HG03571 (cell line): ENCODE measurements around the gene FOXI3.

ENCODE experiments used
- ATAC-seq: cut with Tn5 transposase; IDR thresholded peaks from one replicate; pipeline ENCODE4 v1.9.1; 2021; ENCODE audit not compliant: unreplicated experiment

The FOXI3 gene

DNA sequence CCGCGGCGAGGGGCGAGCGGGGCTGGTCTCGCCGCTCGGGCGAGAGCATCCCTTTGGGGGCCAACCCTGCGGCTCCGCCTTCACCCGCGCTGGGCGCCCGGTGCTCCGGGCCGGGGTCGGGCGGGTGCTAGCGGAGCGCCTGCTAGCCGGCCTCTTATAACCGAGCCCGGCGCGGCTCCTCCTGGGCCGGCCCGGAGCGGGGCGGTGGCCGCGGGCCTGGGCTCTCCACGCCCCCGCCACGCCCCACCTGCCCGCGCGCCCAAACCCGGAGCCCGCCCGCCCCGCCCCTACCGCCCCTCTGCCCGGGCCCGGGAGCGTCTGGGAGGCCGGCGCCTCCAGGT, at the start of gene FOXI3:
Gene FOXI3, minus strand, starts transcription at position 129 of the 341 bp plus-strand sequence. CDS start 158 bp downstream, outside the sequence.
- ATAC-seq, result no peak

DNA sequence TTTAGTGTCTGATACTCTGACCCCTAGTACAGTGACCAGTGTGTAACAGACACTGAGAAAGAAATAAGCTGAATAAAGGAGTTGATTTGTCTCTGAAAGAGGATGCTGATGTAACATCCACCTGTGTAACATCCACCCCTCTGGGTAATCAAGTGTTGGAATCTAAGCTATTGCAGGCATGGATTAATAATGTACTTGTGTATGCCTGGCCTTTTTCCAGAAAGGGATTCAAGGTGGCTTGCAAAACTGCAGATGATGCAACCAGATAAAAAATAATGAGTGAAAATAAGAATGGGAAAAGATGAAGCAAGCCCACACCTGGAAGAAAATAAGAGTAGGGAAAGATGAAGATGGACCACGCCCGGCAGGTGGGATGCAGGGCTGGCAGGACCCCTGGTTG, 48.2 kb upstream of the FOXI3 start:
- no peak for ATAC-seq

- no peak for ATAC-seq
Measured at GRCh38 chr2:88499204-88499603, 46.7 kb upstream of the FOXI3 start.

GRCh38 chr2:88493481-88493880, 41.0 kb upstream of the FOXI3 start:
- no peak for ATAC-seq

DNA sequence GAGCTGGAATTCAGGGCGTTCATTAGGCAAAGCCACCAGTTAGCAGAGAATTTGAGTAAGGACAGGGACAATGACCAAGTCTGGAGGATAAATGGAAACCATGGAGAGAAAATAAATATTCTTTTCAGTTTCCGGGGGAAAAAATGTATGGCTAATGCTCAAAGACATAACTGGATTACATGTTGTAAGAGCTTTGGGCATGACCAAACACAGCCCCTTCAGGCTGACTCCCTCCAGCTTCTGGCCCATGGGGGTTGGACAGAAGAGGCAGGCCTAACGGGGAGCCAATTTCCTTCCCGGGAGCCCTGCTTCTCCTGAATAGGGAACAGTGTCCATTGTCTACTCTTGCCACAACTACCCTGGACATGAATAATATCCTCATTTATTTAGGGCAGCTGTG, 39.5 kb upstream of the FOXI3 start:
- no peak for ATAC-seq

GRCh38 chr2:88489181-88489580, 36.7 kb upstream of the FOXI3 start:
- no peak for ATAC-seq

GRCh38 chr2:88483200-88483599, 30.7 kb upstream of the FOXI3 start:
- no peak for ATAC-seq

GRCh38 chr2:88481691-88482336, 29.3 kb upstream of the FOXI3 start:
- ATAC-seq, result no peak

- no peak for ATAC-seq
Measured at GRCh38 chr2:88472811-88473210, 20.3 kb upstream of the FOXI3 start.

GRCh38 chr2:88471083-88471942, 18.8 kb upstream of the FOXI3 start:
- ATAC-seq, result no peak

- ATAC-seq, result no peak
Measured at GRCh38 chr2:88469202-88470114, 17.0 kb upstream of the FOXI3 start.

GRCh38 chr2:88464153-88464552, 11.7 kb upstream of the FOXI3 start:
- no peak for ATAC-seq

DNA sequence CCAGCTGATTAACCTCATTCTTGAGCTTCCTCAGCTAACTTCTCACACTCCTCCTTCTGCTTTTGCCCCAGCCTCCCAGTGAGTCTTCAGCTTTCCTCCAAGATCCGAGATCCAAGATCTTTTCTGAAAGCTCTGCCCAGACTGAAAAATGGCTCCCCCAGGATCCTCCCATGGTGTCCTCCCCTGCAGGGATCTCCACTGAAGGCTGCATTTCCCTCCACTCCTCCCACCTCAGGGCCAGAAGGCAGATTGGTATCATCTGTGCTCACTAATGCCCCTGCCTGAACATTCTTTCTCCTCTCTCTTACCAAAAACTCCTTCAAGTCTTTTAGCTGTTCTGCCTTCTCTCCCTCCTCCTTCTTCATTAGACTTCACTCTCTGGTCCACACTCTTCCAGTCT, 6.1 kb upstream of the FOXI3 start:
- no peak for ATAC-seq

GRCh38 chr2:88452980-88453582, 588 bp upstream of the FOXI3 start:
- no peak for ATAC-seq

DNA sequence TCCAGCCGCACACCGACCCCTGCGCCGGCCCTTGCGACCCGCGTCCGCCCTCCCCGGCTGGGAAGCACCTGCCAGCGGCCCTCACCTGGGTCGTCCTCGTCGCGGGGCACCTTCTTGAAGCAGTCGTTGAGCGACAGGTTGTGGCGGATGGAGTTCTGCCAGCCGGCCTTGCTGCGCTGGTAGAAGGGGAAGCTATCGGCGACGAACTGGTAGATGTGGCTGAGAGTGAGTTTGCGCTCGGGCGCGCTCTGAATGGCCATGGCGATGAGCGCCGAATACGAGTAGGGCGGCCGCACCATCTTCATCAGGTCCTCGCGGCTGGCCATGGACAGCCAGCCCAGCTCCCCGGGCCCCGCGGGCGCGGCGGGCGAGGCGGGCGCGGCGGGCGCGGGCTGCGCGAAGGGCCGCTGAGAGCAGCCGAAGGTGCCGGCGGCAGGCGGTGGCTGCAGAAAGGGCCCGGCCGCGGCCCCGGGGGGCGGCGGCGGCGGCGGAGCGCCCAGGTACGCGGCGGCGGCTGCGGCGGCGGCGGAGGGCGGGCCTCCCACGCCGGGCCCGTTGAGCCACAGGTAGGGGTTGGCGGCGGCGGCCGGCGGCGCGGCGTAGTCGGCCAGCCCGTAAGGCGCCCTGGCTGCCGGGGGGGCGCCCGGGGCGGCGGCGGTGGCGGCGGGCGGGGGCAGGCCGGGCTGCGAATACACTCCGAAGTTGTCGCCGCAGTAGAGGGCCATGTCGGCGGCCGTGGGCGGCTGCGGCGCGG, 505 bp downstream of the FOXI3 start:
- ATAC-seq, result no peak

- no peak for ATAC-seq
Measured at GRCh38 chr2:88450925-88451810, 1.3 kb downstream of the FOXI3 start.

DNA sequence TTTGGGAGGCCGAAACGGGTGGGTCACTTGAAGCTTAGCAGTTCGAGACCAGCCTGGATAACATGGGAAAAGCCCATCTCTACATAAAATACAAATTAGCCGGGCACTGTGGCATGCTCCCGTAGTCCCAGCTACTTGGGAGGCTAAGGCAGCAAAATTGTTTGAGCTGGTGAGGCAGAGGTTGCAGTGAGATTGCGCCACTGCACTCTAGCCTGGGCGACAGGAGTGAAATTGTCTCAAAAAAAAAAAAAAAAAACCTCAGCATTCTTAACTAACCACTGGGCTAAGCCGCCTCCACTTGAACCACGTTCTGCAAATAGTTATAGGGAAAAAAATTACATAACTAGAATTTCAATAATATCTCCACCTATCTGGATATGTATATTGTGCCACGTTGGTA, 2.3 kb downstream of the FOXI3 start:
- ATAC-seq, result no peak

DNA sequence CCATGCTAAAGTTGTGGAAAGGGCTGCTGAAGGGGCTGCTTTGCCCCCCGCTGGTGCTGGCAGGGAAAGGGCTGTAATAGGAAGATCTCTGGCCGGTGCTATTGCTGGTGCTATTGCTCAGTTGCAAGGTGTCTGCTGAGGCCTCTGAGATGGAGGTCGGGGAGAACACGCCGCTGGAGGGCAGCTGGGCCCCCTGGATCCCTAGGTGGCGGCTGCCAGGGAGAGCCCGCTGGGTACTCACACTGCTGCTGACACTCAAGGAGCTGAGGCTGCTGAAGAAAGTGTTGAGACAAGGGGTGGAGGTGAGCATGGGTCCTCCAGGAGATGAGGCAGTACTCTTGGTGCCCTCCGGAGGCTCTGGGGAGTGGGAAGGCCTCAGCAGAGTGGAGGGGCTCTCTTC, 4.2 kb downstream of the FOXI3 start:
- no peak for ATAC-seq

GRCh38 chr2:88443353-88443938, 9.0 kb downstream of the FOXI3 start:
- no peak for ATAC-seq
